HG02884 (cell line): ENCODE measurements around the gene ASS1.

Source experiments
- ATAC-seq: cut with Tn5 transposase; IDR thresholded peaks from one replicate; pipeline ENCODE4 v1.9.1; 2021; ENCODE audit warnings: mild to moderate bottlenecking, moderate library complexity; ENCODE audit not compliant: unreplicated experiment

ASS1 gene

GRCh38 chr9:130526854-130527650, 82.3 kb downstream of the ASS1 start:
- no peak for ATAC-seq

DNA sequence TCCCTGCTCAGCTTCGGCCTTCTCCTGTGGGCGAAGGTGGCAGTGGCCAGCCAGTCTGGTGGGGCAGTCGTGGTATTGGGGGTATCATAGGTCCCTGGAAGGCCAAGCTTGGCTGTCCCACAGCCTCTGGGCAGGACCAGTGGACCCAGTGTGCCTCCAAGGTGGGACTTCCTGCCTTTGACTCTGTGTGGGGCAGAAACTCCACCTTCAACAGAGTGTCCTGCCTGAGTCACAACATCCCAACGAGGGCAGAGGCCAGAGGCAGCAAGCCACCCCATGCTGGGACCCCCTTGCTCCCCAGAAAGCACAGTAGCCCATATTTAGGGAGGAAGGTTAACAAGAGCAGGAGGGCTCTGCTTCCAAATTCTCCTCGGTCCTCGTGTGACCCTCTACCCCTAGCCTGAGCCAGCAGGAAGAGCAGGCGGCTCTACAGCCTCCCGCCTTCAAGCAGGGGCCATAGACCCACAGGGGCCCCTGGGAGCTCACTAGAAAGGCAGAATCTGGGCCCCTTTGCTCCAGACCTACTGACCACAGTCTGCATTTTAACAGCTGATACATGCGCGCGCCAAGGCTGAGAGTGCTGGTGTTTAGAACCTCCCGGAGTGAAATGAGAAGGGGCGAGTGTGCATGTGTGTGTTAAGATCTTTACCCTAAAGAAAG, 83.0 kb downstream of the ASS1 start:
- ATAC-seq: no peak

- ATAC-seq: no peak
These were observed 83.9 kb downstream of the ASS1 start for GRCh38 chr9:130528674-130529073.

DNA sequence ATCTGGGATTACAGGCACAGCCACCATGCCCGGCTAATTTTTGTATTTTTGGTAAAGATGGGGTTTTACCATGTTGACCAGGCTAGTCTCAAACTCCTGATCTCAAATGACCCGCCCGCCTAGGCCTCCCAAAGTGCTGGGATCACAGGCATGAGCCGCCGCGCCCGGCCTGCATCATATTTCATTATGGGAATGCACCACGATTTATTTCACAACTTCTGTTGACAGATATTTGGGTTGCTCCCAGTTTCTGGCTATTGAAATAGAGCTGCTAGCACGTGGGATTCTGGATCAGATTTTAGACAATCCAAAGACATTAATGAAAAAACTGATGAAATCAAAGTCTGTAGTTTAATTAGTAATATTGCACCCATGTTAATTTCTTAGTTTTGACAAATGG, 86.2 kb downstream of the ASS1 start:
- no peak for ATAC-seq

DNA sequence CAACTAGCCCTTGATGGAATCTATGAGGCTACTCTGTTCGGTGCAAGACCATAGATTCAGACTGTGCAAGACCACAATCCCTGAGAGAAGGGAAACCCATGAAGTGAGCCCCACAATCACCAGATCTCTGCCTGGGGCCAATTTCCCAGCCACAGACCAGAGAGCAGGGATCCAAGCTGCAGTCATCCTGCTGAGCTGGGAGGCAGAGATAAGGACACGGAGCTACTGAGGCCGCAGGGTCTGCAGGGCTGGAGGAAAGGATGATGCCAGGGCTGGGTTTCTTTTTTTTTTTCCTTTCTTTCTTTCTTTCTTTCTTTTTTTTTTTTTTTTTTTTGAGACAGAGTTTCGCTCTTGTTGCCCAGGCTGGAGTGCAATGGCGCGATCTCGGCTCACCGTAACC, 86.9 kb downstream of the ASS1 start:
- no peak for ATAC-seq

DNA sequence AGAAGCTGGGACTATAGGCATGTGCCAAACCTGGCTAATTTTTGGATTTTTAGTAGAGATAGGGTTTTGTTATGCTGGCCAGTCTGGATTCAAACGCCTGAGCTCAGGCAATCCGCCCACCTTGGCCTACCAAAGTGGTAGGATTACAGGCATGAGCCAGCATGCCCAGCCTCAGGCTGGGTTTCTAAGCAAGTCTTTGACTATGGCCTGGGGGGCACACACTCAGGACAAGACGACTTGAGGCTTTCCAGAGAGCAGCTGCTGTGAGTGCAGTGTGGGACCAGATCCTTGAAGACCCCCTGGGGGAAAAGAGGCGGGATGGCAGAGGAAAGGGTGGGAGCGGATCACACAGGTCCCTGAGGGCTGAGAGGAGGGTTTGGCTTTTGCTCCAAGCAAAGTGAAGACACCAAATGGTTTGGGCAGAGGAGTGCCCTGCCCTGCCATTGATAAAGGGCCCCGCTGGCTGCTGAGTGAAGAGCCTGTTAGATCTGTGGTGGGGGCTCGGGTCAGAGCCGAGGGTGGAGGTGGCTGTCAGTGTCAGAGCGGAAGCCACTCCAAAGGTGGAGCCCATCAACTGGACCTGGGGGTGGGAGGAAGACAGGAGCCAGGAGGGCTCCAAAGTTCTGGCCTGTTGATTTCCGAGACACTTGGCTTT, 87.8 kb downstream of the ASS1 start:
- ATAC-seq: no peak

GRCh38 chr9:130535818-130536521, 91.2 kb downstream of the ASS1 start:
- no peak for ATAC-seq

GRCh38 chr9:130536701-130537107, 91.9 kb downstream of the ASS1 start:
- no peak for ATAC-seq

DNA sequence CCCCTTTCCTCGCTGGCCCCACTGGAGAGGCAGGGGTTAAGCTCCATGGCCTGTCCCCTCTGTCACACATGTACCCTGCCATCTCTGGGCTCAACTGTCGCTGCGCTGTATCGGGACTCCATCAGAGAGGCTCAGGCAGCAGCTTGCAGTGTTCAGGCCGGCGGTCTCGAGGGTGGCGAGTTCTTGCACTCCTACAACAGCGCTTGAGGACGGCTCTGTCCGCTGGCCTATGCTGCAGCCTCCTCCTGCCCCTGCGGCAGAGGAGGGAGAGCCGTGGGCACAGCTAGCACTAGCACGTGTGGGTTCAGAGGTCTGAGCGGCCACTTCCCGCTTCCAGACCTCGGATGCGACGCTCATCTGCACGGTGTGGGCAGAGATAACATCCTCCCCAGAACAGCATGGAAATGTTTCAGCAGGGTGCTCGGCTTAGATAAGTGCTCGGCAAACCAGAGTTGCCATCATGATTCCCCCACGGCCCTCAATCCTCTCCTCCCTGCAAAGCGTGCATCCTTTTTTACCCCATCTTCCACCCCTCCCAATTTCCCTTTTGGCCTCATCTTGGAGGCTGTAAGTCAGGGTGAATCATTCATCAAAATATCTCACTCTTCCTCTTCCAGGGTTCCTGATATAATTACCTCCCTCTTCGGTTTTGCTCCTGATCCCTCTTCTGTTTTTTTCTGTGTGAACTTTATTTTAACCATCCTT, 92.7 kb downstream of the ASS1 start:
- ATAC-seq: no peak

DNA sequence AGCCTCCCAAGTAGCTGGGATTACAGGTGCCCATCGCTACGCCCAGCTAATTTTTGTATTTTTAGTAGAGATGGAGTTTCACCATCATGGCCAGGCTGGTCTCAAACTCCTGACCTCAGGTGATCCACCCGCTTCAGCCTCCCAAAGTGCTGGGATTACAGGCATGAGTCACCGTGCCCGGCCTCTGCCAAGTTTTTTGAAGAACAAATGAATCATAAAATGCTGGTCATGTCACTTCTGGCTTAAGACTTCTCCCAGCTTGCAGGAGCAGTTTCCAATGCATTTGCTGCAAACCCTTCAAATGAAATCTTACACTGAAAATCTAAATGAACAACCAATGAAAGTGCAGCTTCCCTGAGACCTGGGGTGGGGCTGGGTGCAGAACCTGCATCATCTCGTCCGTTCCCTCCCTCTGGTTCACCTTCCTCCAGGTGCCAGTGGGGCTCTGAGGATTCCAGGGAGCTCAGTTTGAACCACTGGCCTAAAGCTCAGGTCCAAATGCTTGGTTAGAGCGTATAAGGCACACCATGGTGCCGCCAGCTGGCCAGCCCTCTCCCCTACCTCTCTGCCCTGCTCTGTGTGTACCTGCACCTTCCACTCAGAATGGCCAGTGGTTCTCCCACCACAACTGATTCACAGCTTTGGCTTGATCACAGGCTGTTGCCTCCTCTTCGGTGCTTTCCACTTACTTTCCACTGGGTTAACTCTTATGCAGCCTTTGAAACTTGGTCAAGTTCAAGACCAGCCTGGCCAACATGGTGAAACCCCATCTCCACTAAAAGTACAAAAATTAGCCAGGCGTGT, 94.9 kb downstream of the ASS1 start:
- no peak for ATAC-seq

DNA sequence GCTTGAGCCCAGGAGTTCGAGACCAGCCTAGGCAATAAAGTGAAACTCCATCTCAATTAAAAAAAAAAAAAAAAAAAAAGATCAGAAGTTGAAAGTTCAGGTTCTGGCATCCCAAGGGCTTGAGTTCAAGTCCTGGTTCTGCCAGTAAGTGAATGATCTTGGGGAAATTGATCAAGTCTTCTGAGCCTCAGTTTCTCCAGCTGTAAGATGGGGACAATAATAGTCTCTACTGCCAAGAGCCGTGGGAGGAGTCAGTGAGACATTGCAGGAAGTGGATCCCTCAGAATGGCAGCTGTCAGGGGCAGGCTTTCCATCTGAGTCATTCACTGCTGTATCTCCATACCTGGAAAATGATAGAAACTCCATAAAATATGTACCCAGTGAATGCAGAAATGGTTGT, 96.8 kb downstream of the ASS1 start:
- ATAC-seq: no peak

GRCh38 chr9:130542038-130542437, 97.3 kb downstream of the ASS1 start:
- ATAC-seq: no peak

GRCh38 chr9:130542457-130543228, 97.9 kb downstream of the ASS1 start:
- no peak for ATAC-seq

DNA sequence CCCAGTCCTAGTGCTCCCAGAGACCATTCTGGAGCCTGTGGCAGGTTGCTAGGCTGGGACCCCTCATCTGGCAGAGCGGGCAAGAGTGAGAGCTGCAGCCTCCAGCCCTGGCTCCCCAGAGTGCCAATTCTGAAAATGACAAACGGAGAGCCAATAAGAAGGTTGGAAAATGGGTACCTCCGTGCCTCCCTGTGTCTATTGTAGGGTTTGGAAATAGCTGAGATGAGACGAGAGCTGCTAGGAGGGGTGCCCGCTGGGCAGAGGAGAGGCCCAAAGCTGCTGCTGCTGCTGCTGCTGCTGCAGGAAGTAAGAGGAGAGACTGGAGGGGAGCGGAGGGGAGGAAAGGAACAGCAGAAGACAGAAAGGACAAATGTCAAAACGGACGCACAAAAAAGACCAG, 98.6 kb downstream of the ASS1 start:
- no peak for ATAC-seq

DNA sequence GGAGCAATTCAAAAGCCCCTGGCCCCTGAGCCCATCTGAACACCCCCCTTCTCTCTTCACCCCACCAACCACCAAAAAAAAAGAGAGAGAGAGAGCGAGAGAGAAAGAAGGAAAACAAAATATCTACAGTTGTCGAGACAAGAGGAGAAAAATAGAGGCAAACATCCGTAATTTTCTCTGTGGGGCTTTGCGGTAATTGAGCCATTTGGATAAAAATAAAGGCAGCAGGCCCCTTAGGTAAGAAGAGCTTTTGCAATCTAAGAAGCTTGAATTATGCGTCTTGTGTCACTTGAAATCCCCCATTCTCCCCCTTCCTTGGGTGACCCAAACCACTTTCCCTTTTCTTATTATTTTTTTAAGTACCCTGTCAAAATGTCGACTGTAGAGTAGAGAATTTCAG, 99.1 kb downstream of the ASS1 start:
- ATAC-seq: no peak

- no peak for ATAC-seq
These were observed 99.6 kb downstream of the ASS1 start for GRCh38 chr9:130544364-130544763.

DNA sequence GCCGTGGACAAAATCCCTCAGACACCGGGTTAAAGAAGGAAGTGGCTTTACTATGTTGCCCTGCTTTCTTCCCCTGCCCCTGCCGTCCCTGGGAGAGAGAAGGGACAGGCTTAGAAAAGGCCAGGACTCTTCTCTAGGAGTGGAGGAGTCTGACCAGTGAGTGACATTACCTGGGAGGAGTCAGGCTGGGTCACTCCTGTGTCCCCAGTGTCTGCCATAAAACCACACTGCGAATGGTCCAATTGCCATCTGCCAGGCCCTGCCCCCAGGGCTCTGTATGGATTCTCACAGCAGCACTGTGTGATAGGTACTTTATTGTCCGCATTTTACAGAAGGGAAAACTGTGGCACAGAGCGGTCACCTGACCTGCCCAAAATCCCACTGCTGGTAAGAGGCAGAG, 103.3 kb downstream of the ASS1 start:
- ATAC-seq: no peak

DNA sequence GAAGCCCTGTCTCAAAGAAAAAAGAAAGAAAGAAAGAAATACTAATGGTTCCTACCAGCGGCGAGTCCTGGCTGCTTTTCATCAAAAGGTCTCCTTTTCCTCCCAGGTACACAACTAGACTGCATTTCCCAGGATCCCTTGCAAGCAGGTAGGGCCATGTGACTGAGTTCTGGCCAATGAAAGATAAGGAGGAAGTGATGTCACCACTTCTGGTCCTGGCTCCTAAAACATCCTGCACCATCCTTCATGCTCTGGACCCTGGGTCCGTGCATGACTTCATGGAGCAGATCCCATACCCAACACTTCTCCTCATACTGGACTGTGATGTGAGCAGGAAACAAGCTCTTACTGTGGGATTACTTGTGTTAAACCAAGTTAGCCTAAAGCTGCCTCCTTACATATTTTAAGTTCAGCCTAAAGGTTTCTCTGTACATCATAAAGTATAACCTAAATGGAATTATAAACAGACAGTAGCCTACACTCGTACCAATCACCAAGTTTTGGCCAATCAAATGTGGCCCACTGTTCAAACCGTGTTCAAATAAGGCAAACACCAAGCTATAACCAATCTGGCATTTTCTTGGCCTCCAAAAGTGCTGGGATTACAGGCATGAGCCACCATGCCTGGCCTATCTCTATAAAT, 104.5 kb downstream of the ASS1 start:
- ATAC-seq: no peak
